SIG-M5 treated with dmso at 0.1 percent for 504 hours (cell line): ENCODE measurements around the gene MRPS30.
"Not testable (repeated sequence)": the region's sequence is repeated elsewhere in the genome, so short reads cannot be mapped to it uniquely, and the experiment has no call there.

ENCODE experiments used
- DNase-seq: peaks from one replicate; lab custom pipeline; 2025; ENCODE audit not compliant: unreplicated experiment; lab: John Stamatoyannopoulos, UW

MRPS30 gene

DNA sequence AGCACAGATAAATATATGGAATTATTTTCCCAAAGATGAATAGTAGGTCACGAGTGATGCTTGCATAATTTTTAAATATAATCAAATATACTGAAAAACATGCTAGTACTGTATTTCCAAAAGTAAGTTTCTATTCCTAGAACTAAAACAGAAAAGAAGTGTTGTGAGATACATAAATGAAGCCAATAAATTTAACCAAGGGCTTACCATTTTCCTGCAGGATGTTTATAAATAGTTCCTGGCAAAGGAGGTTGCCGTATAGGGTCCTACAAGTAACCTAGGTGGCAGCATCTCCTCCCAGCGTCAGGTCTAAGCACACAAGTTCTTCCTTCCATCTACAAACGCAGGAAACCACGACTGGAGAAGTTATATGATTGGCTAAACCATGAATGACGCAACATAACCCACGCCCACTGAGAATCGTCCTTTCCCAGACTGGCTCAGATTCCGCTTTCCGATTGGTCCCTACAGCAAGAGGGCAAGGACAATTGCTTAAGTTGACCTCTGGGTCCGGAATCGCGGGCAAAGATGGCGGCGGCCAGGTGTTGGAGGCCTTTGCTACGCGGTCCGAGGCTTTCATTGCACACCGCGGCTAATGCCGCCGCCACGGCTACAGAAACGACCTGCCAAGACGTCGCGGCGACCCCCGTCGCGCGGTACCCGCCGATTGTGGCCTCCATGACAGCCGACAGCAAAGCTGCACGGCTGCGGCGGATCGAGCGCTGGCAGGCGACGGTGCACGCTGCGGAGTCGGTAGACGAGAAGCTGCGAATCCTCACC lies at the start of gene MRPS30:
MRPS30 (plus strand) TSS at position 513 of the 780 bp plus-strand sequence; CDS start at position 529, 16 bp downstream.
- DNase-seq = peak; percentile 100

DNA sequence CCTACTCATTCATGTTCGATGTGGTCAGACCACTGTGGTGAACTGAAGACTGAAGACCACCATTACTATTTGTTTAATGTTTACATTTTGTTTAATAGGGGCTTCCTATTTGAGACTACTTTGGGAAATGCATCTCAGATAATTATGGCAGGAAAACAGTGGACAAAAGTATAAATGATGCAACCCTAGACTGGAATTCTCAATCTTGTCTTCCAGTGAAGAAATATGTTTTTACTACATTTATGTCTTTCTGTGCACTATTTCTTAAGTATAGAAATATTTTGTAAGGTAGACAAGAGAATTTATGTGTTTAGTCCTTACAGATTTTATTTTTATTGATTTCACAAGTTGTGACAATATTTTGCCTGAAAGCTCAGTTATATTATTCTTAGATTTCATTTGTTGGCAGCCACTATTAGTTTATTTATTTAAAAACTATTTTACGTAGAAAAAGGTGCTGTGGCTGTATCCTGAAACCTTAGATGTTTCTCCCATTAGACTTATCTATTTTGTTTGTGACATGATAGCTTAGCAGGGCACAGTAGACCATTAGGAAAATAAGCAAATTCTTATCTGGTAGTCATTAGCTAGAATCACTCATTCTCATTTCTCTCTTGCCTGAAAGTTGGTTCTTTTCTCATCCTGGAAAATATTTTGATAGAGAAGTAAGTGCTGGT lies 39.4 kb upstream of the MRPS30 start:
- no peak for DNase-seq

DNA sequence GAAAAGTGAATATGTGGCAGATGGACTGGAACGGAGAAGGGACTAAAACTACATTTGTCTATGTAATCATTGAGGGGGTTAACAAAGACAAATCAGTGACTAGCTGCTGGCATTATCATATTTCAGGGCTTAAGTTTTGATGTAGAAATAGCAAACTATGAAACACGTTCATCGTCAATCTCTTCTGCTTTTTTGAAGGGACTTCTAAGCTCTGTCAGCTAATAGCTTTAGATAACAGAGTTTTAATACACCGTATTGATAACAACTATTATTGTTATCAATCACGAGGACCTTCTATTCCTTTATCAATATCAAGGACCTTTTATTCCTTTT lies 38.9 kb upstream of the MRPS30 start:
- DNase-seq = no peak

DNA sequence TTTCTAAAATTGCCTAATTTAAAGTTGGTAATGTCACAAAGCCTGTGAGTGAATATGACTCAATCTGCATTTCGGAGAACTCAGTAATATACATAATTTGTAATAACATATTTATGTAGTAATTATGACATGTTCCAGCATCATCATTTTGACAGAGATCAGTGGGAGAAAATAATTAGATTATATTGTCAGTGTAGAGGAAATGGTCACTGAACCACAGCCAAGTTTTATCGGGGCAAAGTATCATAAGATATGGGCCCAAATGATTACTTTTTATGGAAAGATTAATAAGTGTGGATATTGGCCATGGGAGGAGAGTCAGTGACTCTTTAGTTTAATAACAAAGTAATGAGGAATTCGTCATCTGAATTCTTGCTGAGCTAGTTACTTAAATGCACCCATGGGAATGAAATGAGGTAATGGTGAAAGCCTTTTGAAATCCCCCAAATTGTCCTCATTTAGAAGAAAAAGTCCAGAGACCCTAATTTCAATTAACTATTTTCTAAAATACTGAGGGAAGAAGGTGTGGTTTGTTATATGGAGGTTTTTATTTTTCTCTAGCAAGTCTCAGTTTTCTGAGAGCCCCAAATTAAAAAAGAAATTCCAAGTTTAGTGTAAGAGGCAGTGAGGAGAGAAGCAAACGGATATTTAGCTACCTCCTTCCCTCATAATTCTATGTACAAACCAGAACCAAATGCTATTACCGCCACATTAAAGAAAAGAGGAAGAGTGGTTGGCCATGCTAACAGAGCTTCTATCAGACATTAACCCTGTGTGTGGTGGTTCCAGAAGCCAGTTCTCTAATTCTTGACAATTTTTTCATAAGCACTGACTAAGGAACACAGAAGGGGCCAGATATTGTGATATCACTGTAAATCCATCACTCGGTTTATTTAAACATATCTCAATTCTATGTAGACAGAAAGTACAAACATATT lies 37.7 kb upstream of the MRPS30 start:
- DNase-seq = peak; percentile 6

DNA sequence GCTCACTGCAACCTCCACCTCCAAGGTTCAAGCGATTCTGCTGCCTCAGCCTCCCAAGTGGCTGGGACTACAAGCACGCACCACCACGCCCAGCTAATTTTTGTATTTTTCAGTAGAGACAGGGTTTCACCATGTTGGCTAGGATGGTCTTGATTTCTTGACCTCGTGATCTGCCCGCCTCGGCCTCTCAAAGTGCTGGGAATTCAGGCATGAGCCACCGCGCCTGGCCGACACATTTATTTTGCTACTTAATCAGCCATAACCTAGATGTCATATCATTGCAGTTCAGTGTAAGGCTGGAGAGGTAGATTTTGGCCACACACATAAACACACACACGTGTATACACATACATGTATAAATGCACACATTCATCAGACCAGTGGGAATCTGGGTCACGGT lies 36.4 kb upstream of the MRPS30 start:
- DNase-seq = not testable (repeated sequence)

DNA sequence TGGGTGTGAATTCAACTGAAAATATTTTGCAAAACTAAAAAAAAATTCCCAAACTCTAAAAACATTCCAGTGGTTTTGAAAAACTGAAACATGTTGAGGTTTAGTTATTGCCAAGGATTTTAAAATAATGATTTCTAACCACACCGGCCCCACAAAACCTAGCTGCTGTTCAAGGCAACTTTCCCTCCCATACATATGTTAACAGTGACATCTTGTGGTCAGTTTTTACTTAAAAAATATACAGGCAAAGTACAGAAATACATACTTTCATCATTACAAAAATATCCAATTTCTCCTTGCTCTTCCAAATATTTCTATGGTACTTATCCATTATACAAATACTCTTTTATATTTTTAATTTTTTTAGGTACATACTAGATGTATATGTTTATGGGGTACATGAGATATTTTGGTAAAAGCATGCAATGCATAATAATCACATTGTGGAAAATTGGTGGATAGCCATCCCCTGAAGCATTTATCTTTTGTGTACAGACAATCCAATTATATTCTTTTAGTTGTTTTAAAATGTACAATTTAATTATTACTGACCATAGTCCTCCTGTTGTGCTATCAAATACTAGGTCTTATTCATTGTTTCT lies 34.4 kb upstream of the MRPS30 start:
- peak; percentile 42 for DNase-seq

DNA sequence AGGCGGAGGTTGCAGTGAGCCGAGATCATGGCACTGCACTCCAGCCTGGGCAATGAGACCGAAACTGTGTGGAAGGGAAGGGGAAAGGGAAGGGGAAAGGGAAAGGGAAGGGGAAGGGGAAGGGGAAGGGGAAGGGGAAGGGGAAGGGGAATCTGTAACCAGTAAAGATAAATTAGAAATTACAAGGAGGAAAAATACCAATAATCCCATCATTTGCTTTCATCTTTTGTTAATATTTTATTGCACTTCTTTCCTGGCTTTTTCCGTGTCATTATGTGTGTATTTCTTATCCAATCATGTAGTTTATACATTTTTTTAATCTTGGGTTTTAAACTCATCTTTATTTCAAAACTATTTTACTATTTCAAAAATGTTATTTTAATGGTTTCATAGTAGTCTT lies 29.6 kb upstream of the MRPS30 start:
- no peak for DNase-seq

DNA sequence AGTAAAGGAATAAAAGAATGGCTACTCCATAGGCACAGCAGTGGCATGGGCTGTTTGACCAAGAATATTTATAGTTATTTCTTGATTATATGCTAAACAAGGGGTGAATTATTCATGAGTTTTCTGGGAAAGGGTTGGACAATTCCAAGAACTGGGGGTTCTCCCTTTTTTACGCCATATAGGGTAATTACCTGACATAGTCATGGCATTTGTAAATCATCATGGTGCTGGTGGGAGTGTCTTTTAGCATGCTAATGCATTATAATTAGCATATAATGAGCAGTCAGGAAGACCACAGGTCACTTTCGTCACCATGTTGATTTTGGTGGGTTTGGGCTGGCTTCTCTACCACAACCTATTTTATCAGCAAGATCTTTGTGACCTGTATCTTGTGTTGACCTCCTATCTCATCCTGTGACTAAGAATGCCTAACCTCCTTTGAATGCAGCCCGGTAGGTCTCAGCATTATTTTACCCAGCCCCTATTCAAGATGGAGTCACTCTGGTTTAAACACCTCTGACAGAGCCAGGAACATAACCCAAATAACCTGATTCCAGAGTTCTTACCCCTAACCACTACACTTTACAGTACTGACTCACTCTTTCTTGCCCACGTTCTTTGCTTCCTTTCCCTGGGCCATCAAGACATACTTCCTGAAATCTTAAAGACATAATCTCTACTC lies 25.0 kb upstream of the MRPS30 start:
- DNase-seq = no peak

DNA sequence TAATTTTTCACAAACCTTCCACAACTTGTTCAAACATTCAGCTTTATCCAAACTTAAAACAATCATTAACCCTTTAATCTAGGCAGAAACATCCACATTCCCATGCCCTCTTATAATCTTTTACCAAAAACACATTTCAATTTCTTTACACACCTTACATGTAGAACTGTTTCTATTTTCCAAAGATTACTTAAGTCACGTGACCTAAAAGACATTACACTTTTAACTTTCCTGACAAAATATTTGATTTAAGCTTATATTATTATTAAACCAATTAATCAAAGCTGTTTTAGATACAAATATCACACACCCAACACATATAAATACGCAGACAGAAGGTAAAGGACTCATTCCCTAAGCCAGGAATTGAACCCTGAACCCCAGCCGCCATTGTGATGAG lies 21.0 kb upstream of the MRPS30 start:
- DNase-seq = no peak

DNA sequence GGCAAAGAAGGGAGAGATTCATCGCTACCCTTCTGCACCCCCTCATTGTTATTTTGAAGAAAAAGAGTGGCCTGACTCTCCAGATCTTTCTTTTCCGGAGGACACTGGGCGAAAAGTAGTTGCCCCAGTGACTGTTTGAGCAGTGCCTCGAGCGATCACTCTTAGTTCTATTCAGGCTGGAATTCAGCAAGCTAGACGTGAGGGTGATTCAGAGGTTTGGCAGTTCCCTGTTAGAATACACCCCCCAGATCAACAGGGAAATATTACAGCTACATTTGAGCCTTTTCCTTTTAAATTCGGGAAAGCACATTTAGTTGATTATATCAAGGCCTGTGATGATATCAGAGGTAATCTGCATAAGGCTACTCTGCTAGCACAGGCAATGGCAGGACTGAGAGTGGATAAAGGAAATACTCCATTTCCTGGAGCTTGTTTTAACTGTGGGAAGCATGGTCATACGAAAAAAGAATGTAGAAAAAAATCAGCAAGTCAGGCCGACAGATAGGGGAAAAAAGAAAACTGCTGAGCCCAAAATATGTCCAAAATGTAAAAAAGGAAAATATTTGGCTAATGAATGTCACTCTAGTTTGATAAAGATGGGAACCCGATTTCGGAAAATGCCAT lies 19.3 kb upstream of the MRPS30 start:
- DNase-seq = not testable (repeated sequence)

DNA sequence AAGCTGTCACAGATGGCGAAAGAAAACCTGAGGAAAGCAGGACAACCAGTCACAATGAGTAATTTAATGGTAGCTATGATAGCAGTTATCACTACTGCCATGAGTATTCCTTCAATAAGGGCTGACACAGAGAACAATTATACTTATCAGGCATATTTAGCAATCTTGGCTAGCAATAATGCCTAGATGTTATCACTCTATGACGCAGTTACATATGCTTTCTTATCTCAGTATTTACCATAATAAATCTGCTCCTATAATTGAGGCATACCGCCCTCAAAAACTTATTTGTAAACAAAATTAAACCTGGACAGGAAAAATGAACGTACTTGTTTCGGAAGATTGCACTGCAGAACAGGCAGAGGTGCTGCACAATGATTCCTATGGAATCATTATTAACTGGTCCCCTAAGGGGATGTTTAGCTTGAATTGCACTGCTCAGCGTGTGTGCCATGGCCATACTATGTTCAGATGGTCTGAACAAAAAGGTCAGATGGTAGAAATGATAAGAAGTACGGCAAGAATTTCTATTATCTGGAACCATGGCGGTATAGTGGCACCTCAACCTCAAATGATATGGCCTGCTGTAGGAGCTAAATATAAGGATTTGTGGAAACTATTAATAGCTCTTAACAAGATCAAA lies 16.6 kb upstream of the MRPS30 start:
- not testable (repeated sequence) for DNase-seq

DNA sequence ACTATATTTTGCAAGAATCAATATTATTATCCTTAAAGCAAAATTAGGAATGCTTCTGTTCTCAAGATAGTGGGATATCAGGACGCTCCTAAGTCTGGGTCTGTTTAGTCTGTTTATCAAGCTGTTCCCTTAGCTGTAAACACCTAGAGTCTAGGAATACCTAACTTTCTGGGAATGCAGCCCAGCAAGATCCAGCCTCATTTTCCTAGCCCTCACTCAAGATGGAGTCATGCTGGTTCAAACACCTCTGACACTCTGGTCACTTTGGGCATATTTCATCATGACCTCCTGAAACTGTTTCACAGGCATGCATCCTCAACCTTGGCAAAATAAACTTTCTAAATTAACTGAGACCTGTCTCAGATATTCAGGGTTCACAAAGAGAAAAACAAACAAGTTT lies 14.4 kb upstream of the MRPS30 start:
- DNase-seq = no peak

DNA sequence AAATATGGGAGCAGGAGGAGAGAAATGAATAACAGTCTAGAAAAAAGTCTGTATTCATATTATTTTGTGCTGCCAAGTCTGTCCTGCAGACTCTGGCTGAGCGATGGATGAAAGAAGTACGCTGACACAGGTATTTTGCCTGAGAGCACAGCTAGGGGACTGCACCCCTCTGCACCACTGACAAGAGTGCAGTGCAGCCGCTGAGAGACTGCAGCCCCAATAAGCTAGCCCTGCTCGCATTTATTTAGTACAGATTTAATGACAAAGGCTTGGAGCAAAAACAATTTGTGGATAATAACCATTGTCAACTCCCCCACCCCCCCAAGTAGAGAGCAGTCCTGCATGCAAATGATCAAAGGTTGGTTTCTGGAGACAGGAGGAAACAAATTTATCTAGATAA lies 13.3 kb upstream of the MRPS30 start:
- no peak for DNase-seq

DNA sequence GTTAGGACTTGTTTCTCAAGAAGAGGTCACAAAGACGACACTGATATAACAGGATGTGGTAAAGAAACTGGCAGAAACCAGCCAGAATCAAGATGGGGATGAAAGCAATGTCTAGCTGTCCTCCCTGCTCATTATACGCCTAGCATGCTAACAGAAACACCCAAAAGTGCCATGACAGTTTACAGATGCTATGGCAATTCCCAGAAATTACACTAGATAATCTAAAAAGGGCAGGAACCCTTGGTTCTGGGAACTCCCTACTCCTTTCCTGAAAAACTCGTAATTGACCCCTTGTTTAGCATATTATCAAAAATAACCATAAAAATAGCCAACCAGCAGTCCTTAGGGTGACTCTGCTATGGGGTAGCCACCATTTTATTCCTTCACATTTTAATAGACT lies 10.9 kb upstream of the MRPS30 start:
- no peak for DNase-seq

DNA sequence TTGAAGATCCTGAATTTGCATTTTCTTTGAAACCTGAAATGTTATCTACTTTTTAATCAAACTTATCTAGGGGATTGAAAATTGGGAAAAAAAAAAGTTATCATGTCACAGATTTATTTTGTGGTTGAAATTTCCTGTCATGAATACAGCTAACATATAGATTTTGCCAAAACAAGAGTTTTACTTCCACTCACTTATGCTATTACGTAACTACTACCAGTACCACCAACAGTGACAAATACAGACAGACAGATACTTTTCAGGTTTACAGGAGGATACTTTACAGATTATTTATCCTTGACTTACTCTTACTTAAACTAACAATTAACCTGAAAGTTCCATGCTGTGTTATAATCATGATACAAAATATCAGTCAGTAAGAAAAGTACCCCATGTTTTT lies 6.8 kb upstream of the MRPS30 start:
- DNase-seq = peak; percentile 41

DNA sequence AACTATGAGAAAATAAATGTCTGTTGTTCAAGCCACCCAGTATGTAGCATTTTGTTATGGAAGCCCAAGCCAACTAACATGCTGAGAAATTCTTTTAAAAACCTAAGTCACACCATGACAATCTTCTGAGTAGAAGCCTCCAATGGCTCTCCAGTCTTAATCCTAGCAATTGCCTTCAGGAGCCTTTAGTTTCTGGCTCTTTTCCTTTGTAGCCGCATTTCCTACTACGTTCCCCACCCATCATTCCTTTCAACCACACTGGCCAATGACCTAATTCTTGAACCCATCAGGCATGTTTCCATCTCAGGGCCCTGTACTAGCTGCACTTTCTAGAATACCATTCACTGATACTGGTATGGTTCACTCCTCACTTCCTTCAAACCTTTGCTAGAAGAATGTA lies 2.1 kb upstream of the MRPS30 start:
- no peak for DNase-seq

DNA sequence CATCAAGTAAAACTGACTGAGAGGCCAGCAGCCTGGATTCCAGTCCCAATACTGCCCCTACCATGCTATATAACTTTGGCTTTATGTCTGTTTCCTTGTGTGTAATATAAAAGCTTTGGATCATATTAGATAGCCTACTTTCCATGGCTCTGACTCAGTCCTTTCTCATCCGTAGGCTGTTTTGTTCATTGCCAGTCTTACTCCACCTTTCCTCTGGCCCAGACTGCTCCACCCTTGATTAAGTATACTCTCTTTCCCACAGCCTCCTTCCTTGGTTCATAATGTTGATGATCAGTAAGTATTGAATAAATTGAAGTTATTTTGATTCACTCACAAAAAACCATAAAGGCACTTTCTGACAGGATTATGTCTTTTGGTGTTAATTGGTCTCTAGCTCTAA lies 1.5 kb upstream of the MRPS30 start:
- DNase-seq = no peak

DNA sequence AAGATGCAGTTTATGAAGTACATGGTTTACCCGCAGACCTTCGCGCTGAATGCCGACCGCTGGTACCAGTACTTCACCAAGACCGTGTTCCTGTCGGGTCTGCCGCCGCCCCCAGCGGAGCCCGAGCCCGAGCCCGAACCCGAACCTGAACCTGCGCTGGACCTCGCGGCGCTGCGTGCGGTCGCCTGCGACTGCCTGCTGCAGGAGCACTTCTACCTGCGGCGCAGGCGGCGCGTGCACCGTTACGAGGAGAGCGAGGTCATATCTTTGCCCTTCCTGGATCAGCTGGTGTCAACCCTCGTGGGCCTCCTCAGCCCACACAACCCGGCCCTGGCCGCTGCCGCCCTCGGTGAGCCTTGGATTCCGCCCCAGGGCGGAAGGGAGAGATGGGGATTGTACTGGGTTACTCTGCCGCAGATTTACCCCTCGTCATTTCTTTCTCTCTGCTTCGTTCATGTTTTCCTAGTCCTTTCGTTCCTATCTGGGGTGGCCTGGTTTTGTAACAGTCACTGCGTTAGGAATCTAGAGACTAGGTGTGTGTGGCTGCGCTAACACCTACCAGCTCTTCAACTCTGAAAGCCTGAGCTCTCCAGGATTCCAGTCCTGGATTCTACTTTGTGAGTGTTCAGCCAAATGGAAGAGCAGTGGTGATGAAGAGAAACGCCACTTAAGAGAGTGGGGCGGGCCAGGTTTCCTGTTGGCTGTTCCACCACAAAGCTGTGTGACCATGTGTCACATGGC lies 638 bp downstream of the MRPS30 start:
- DNase-seq = peak; percentile 60

DNA sequence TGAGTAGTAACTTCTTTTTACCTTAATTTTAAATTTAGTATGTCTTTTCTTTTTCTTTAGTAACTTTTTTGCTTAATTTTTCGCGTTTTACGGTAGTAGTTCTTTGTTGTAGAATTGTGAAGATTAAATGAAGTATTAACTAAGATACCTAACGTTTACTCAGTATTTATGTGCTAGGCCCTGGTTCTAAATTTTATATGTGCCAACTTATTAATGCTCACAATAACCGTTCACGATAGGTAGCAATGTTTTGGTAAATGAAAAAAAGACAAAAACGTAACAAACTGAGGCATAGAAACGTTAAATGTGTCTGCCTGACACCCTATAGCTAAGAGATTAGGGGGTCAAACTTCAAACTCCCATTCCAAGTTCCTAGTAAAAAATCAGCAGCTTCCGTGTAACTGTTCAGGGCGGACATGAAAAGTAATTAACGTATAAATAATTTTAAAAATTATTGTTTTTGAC lies 1.2 kb downstream of the MRPS30 start:
- no peak for DNase-seq
